ENCODE results near the gene TMIGD3. TPM values are rescaled to one million over a fixed set of nuclear protein-coding genes. Genes with fewer than 3 reads are reported as not detected.

TMIGD3 gene
- total and polyA plus RNA-seq, 2 donors (not counting 1 experiment from before 2014, with no cell fraction given), result 0.19 TPM; not detected in 1

Small RNAs within 50 kb of the gene (small RNA-seq; reads per million reads assigned to genes)
- gene RF00019 (ENCODE audit: insufficient read length, low read depth, low replicate concordance), result not detected
- gene RNU6-792P (ENCODE audit: insufficient read length, low read depth, low replicate concordance), result not detected

Other genes with a start within 250 kb of the TMIGD3 start
- gene CHIA, start 212.8 kb downstream of the TMIGD3 start, total RNA-seq, result not detected in 2 replicates
- gene CHIA, start 212.8 kb downstream of the TMIGD3 start, polyA plus RNA-seq, result not detected in 2 replicates
- gene OVGP1, start 75.9 kb downstream of the TMIGD3 start, total RNA-seq, result 3.3 and 5.4 TPM in 2 replicates
- gene OVGP1, start 75.9 kb downstream of the TMIGD3 start, polyA plus RNA-seq, result 8.8 and 14.2 TPM in 2 replicates
- 40.5 and 41.4 TPM in 2 replicates for gene WDR77, start 54.4 kb downstream of the TMIGD3 start, total RNA-seq
- 65.0 and 85.5 TPM in 2 replicates for gene WDR77, start 54.4 kb downstream of the TMIGD3 start, polyA plus RNA-seq
- gene ATP5PB, start 54.2 kb downstream of the TMIGD3 start, total RNA-seq, result 110 and 113 TPM in 2 replicates
- 52.9 and 81.2 TPM in 2 replicates for gene ATP5PB, start 54.2 kb downstream of the TMIGD3 start, polyA plus RNA-seq
- gene C1orf162, start 29.6 kb downstream of the TMIGD3 start, total RNA-seq, result 46.3 and 47.6 TPM in 2 replicates
- gene C1orf162, start 29.6 kb downstream of the TMIGD3 start, polyA plus RNA-seq, result 64.8 and 91.3 TPM in 2 replicates
- 0.39 TPM in 1 of 2 replicates, not detected in the other for gene ADORA3, start within 50 bp of the TMIGD3 start, total RNA-seq
- gene ADORA3, start within 50 bp of the TMIGD3 start, polyA plus RNA-seq, result 0.04 and 0.17 TPM in 2 replicates
- gene RAP1A, start 116.2 kb upstream of the TMIGD3 start, total RNA-seq, result 74.6 and 75.3 TPM in 2 replicates
- gene RAP1A, start 116.2 kb upstream of the TMIGD3 start, polyA plus RNA-seq, result 32.6 and 39.8 TPM in 2 replicates
- gene INKA2, start 235.8 kb upstream of the TMIGD3 start, total RNA-seq, result 6.4 and 6.5 TPM in 2 replicates
- gene INKA2, start 235.8 kb upstream of the TMIGD3 start, polyA plus RNA-seq, result 0.67 and 1.5 TPM in 2 replicates